Stimulated activated CD8-positive, alpha-beta memory T cell treated with anti-CD3 and anti-CD28 coated beads, Interleukin-4, amount 100 ng/mL, for 48 hours (primary cell): ENCODE results near the gene MATN4.
A peak's percentile ranks its signal among the peaks of the same experiment; 100 is the strongest.

ENCODE experiments used
- DNase-seq: peaks from one replicate; pipeline ENCODE4 v3.0.0-alpha.2; 2020

Gene MATN4

DNA sequence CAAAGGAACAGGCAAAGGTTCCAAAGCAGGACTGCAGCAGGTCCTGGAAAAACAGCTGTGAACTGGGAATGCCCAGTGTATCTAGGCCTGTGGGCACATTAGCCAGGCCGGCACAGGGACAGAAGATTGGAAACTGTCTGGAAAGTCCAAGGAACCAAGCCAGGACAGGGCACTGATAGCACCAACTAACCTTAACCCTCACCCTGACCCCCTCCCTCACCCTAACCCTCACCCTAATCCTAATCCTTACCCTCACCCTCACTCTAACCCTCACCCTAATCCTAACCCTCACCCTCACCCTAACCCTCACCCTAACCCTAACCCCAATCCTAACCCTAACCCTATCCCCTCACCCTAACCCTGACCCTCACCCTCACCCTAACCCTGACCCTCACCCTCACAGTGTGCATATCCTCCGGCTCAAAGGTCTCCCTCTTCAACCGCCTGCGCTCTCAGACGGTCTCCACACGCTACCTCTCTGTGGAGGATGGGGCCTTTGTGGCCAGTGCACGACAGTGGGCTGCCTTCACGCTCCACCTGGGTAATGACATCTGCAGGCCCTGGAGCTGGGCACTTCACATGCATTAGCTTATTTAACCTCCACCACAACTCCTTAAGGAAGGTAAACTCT is 5.1 kb upstream of the MATN4 start:
- no peak for DNase-seq

DNA sequence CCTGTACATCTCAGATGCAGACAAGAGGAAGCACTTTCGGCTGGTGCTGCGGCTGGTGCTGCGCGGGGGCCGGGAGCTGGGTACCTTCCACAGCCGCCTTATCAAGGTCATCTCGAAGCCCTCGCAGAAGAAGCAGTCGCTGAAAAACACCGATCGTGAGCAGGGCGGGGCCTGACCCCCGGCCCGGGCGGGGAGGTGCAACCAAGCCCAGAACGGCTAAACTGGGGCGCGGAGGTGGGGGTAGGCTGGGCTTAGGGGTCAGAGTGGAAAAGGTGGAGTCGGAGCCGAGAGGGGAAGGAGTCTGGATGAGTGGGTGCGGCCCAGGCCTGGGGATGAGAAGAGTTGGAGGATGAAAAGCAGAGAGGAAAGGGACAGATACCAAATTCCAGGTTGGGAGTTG is 4.1 kb upstream of the MATN4 start:
- no peak for DNase-seq

DNA sequence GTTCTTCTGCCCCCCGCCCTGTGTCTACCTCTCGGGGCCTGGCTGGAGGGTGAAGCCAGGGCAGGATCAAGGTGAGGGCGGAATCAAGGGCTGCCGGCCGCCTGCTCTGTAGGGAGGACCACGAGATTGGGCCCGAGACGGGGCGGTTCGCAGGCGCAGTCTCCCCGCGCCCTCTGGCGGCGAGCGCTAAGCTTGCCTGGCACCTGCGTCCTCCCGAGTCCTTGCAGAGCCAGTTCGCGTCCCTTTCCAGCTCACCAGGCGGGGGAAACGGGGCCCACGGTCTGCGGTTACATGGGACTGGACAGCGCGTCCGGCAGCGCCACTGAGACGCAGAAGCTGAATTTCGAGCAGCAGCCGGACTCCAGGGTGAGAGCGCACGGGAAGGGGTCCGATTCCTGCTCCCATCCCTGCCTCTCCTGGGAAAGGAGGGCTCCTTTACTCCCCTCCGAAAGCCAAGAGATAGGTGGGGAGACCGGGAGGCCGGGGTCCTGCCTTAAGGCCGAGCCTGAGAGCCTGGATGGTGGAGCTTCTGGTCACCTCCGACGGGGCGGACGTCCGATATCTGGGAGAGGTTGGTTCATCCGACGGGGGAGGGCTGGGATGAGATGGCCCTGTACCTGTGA is 3.6 kb upstream of the MATN4 start:
- DNase-seq, result peak; percentile 85

DNA sequence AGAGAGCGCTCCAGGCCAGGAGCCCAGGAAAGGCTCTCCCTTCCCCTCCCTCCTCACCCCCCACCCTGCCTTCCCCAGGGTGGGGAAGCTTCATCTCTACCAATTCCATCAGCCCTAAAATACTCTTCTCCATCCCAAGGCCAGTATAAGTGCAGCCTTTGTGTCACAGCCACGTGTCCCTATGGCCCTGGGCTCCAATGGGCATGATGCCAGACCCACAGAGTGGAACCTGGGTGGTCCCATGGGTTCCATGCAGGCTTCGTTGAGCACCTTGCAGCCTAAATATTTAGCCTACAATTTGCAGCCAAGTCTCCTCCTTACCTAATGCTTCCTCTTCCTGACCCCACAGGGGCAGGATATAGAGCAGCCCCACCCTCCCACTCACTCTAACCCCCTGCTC is 976 bp upstream of the MATN4 start:
- no peak for DNase-seq

DNA sequence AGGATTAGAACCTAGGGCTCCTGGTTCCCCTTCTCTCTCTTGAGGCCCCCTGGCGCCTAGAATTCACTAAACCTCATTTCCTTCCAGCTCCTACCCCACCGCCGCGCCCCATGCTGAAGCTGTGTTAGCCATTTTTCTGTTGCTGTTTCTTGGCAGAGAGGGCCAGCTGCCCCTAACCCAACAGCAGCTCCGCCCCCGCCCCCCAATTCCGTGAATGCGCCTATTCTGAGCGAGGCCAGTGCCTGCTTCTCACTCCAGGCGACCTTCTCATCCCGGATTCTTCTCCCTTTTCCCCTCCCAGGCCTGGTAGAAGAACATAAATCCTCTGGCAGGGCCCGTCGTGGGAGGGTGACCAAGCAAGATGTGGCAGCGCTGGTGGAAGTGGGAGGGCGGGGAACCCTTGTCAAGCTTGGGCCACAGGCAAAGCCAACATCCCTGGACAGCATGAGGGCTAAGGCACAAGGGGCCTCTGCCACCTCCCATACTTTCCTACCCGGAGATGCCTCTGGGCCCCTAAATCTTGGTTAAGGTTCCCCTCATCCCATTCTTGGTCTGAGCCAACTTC is 941 bp downstream of the MATN4 start:
- DNase-seq, result no peak

DNA sequence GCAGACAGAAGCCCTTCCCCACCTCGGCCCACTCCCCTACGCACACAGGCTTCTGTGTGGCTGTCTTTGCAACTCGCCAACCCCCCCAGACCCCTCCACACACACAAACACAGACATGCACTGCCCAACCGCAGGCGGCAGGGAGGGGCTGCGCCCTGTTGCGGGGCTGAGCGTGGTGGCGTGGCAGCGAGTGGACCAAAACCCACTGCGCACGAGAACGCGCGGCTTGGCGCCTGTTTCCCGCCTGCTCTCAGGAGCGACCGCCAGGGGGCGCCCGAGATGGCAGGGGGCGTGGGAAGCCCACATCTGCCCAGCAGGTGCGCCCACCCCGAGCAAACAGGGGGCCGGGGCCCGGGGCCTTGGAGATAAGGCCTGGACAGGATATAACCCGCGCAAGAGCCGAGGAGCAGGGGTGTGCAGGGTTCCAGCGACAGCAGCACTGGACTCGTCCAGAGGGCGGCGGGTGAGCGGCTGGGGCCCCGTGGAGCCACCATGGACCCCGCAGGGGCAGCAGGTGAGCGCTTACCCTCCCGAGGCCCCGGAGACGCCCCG is 1.6 kb downstream of the MATN4 start, which contains the start of gene RBPJL:
Gene RBPJL, plus strand, starts transcription at position 410 of the 552 bp plus-strand sequence. Its CDS starts 83 bp downstream, at position 493.
- DNase-seq, result peak; percentile 77

DNA sequence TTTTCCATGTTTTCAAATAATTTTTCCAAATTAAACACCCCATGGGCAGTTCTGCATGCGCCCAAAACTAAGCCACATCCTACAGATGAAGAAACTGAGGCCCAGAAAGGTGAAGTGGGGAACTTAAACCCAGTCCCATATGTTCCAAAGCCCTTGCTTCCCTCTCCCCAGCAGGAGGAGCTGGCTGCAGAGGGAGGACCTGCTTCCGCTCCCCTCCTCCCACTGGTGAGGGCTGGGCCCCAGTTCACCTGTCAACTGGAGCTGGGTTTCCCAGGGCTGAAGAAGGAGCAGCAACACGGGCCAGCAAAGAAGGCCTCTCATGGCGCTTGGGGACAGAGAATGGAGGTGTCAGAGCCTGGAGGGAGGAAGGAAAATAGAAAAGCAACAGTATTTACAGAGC is 2.8 kb downstream of the MATN4 start:
- no peak for DNase-seq

DNA sequence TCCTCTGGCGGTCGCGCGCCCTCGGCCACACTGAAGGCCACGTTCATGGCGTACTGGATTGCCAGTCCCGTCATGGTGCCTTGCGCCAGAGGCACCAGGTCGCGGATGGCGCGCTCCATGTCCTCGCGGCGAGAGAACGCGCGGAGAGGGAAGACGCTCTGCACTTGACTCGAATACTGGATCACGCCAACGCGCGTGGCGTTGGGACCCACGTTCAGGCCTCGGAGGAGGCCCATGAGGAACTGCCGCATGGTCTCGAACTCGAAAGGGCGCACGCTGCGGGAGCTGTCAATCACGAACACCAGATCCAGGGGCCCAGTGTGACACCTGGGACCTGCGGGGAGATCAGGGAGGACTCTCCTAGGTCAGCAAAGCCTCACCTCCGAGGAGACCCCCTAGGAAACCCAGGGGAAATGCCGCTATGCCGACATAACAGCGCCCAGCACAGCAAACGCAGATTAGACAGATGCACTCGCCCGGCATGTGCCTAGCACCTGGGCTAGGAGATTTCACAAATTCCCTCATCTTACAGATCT is 3.6 kb downstream of the MATN4 start:
- no peak for DNase-seq

DNA sequence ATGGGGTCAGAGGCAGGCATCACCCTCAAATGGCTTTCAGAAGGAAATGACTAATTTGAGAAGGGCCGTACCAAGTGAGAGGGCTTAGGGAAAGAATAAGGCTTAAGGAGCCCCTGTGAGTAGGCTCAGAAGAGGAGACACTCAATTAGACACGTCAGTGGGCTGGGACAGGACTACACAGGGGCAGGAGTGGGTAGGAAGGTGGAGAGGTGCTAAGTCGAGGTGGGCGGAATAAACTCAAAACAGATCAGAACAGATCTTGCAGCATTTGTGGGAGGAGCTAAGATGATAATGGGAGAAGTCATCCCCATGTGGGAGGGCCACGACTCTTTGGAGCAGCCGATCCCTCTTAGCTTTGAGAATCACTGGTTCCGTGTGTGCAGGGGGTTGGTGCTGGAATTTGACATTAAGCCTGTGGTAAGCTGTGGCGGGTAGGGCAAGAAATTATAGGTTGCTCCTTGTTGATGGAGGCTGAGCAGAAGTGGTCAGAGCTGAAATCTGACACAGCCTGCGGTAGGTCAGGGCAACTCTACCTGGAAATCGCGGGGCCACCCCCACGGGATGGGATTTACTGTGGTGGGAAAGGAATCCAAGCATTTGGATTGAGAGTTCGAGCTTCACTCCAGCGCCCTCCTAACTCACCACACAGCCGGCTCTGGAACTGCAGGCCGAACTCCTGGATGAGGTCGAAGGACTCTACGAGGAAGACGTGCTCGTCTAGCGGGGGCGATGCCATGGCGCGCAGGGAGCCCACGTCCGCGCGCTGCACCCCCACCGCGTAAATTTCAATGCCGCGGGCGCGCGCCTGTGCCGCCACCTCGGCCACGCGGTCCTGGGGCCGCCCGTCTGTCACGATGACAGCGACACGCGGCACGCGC is 4.3 kb downstream of the MATN4 start:
- no peak for DNase-seq

DNA sequence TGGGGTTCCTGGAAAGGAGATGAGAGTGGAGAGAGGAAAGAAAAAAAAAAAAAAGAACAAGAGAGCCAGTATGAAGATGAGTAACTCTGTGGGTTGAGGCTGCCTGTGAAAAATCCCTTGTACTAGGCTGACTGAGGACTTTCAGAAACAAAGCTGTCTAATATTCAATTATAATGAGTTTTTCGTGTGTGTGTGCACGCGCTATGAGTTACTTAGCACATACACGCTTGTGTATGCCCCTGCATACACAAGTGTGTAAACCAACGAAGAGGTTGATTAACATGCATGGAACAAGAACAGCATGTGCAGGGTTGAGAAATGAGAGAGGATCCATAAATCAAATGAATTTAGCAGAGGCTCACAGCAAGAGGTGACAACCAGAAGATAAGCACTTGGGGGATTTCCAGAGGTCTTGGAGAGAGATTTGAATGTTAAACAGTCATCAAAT is 6.3 kb downstream of the MATN4 start:
- DNase-seq, result no peak

DNA sequence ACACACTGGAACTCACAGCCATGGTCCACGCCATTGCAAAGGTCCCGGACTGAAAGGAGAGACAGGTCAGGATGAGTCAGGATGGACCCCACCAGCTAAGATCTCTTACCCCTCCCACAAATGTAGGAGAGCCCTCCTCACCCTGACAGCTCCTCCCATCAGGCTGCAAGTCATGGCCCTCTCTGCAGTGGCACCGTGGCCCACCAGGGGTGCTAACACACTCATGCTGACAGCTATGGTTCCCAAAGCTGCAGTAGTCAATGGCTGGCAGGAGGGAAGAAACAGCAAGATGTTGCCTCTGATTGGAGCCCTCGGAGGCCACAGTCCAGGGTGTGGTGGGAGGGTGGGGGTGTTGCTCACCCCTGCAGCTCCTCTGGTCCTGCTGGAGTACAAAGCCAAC is 7.1 kb downstream of the MATN4 start:
- DNase-seq, result peak; percentile 76

DNA sequence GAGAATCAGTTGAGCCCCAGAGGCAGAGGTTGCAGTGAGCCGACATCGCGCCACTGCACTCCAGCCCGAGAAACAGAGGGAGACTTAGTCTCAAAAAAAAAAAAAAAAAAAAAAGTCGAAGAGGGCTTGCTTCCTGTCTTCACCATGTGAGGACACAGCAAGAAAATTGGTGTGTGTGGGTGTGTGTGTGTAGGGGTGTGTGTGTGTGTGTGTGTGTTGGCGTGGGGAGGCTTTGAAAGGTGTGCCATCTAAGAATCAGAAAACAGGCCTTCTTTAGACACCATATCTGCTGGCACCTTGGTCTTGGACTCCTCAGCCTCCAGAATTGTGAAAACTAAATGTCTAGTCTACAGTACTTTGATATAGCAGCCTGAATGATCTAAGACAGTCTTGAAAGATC is 8.3 kb downstream of the MATN4 start:
- DNase-seq, result no peak

DNA sequence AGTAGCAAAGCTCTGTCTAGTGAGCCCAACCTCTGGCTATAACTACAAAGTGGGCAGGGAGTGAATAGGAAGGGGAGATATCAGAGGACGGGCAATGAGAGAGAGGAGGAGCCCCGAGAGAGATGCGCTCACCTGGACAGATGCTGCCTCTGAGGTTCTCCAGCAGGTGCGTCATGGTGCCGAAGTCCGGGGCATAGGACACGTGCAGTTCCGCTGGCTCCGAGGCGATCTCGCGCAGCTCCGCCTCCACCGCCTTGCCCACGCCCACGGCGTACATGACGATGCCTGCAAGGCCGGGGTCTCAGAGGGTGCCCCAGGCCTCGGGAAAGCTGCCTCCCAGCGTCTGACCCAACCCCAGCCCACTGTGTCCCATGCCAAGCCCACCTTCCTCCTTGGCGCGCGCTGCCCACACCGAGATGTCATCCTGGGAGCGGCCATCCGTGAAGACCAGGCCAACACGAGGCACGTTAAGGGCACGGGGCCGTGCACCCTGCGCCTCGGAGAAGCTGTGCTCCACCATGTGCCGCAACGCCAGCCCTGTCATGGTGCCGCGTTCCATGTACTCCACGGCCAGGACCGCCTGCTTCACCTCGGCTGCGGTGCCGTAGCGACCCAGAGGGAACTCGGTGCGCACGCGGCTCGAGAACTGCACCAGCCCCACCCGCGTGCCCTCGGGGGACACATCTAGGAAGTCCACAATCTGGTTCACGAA is 10.2 kb downstream of the MATN4 start:
- DNase-seq, result no peak

DNA sequence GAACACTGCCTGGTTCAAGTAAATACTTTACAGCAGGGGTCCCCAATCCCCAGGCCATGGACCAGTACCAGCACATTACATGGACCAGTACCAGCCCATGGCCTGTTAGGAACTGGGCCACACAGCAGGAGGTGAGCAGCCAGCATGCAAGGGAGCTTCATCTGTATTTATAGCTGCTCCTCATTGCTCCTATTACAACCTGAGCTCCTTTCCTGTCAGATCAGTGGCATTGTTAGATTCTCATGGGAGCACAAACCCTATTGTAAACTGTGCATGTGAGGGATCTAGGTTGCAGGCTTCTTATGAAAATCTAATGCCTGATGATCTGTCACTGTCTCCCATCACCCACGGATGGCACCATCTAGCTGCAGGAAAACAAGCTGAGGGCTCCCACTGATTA is 13.4 kb downstream of the MATN4 start:
- DNase-seq, result no peak

DNA sequence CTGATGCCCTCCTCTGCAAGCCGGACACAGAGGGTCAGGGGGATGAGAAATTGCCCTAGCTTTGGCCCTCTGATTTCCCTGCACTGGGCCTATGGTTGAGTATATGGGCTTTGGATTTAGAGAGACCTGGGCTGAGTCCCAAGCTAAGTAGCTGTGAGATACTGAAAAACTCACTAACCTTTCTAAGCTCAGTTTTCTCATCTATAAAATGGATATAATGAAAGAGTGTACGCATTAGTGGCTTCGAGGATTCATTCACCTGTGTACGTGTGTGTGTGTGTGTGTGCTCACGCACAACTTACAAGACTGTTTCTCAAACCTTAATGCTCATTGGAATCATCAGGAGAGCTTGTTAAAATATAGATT is 14.1 kb downstream of the MATN4 start:
- no peak for DNase-seq

DNA sequence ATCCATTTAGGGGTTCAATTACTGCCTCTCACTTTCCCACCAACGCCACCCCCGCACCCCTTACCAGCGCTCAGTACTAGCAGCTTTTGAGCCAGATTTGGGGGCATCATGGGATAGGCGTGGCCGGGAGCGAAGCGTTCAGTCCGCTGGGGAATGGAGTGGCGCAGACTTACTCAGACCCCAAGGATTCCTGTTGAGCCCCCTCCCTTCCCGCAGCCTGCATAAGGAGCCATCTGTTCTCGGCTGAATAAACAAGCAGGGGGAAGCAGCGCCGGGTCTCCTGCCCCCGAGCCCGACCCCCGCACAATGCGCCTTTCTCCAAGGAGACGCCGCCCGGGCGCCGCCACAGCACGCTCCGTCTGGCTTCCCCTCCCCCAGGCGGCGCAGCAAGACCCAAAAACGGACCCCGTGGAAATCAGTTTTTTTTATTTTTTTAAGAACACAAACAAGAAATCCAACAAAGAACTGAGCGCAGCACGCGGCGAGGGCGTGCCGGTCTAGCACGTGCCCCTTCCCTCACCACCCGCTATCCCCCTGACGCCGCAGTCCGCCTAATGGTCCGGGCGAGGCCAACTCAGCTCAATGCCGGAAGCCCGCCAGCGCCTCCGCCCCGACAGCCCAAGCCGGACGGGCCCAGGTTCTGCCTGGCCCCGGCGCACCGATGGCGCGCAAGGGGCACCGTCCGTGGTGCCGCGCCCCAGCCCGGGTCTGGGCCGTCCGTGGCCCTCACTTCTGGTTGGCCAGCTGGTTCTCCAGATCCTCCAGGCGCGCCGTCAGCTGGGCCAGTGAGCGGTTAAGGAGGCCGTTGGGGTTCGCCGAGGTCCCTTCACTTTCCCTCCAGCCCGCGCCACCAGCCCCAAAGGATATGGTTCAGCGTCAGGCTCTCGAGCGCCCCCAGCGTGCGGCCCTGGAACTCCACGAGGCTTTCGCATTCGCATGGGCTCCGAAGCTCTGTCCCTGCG is 14.8 kb downstream of the MATN4 start:
- DNase-seq, result peak; percentile 95

DNA sequence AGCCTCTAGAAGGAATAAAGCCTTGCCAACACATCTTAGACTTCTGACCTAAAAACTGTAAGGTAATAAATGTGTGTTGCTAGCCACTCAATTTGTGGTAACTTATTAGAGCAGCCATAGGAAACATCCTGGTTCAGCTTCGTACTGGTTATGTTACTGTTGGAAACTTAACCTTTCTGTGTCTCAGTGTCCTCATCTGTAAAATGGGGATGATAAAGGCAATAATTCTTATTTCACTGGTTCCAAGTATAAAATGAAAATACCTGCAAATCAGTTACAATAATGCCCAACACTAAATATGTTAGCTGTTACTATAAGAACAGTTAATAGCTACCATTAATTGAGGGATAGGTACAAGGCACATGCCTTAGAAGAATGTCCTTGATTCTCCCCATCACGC is 15.8 kb downstream of the MATN4 start:
- no peak for DNase-seq

DNA sequence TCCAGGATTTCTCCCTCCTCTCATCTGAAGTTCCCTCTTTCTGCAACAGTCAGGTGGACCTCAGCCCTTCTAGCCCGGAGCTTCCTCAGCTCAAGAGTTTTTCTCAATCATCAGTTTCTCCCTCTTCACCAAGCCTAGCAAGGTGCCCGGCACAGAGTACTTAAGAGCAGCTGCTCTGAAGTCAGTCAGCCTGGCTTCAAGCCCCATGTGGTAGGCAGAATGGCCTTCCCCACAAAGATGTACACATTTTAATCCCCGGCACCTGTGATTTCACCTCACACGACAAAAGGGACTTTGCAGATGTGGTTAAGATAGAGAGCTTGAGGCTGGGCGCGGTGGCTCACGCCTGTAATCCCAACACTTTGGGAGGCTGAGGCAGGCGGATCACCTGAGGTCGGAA is 16.6 kb downstream of the MATN4 start:
- DNase-seq, result no peak

DNA sequence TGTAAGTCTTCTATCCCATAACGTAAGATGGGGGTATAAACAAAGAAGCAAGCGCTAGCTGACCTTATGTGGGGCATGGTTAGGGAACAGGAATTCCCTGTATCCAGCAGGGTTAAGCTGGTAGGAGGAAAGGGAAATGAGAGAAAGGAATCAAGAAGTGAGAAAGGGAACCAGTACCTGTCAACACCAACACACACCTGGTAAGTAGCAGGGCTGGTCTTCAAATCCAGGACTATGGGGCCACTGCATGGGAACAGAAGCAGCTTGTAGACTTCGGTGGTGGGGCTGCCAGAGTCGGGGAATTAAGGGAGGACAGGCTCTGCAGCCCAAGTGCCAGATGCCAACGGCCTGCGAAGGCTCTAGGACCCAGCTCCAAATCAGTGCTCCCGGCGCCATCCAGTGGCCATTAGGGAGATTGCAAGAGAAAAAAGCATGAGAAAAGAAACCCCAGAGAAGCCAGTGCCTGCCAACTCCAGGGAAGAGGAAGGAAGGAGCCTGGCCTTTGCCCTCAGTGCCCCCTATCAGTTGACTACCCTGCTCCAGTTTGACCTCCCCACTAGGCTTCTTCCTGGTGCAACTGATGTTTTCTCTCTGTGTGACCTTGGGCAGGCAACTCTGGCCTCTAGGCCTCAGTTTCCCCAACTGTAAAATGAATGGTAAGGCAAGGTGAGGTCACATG is 17.3 kb downstream of the MATN4 start:
- peak; percentile 84 for DNase-seq

DNA sequence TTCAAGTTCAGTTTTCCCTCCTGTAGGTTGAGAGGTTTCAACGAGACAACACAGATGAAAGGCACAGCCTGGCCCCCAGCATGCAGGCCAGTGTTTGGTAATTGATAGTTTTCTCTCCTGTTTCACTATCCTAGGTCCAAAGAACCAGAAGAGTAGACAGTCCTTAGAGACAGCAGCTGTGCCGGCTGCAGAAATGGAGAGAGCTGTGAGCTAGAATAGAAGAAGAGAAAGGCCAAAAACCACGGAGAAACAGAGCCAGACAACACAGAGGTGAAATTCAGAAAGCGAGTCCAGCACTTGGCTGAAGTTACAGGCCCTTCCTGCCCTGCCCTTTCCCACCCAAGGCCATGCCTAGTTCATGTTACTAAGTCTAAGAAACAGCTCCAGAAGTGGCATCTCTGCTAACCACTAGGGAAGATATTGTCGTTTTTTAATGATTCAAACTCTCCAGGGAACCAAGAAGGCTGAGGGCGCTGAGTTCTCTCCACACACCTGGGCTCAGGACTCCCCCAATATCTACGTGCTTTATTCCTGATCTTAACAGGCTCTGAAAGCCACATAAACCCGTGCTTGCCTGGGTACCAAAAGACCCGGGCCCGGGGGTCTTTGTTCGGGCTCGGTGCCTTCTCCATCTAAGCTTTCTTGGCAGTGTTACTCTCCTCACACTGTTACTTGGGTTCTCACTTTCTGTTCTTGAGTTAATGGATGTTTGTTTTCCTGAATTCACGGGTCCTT is 18.0 kb downstream of the MATN4 start:
- peak; percentile 9 for DNase-seq
